ENCODE measurements around the gene PHYHIPL. TPM values are rescaled to one million over a fixed set of nuclear protein-coding genes. Genes with fewer than 3 reads are reported as not detected.

Gene PHYHIPL
- total and polyA plus RNA-seq, 2 of the 8 experiments (the other 6 are each of a cell fraction or from before 2014, with no cell fraction given): 0.23 to 0.48 TPM

DNA sequence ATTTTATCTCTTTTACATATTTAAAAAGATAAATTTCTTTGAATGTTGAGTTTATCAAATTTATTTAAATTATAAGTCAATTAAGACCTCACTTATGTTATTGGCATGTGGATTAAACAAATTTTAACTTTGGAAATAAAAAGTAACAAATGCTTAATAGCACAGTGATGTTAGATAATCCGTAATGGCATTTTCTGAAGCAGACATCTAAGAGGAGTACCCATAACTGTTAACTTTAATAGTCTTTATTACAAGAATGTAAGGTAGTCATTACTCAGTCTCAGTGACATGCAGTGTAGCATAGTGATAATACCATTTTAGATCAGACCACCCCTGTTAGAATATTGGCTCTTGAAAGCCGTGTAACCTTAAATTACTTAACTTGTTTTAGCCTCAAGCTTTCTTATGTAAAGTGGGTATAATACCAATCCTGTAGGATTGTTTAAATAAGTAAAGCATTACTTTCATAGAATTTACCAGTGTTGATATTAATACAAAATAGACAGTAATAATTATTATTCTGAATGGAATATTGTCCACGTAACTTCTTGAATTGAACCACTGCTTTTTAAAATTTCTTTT, 4.3 kb downstream of the PHYHIPL start:
- Histone ChIP-seq H3K23ac (ENCODE audit: insufficient read length) (no peak overlapping the region), H3K79me2 (ENCODE audit: control insufficient read depth in 1 of 2, insufficient read depth in 2 of 2, low read length in 2 of 2) (no peaks in the 10 kb centered on the region), H3K9ac (replicated peaks in 1 of 4; ENCODE audit: extremely low read depth in 1 of 4, low read depth in 3 of 4, low read length in 3 of 4) (no peak overlapping the region), H3K14ac (ENCODE audit: insufficient read length) (no peak overlapping the region), H3K4me1 (replicated peaks in 1 of 4; ENCODE audit: control insufficient read depth in 3 of 4, insufficient read depth in 4 of 4, low read length in 3 of 4) (peaks cover 0 to 4% (median 2%) of the 10 kb centered on the region in 4 experiments; a peak in 5 of 7 replicates), H2AFZ (ENCODE audit: low read length) (no peak overlapping the region), H2BK15ac (ENCODE audit: low read length) (no peak overlapping the region), H3K56ac (replicated peaks; ENCODE audit: insufficient read length, low read depth, low read length) (no peak overlapping the region), H3K18ac (ENCODE audit: extremely low read depth, low read length) (no peak overlapping the region), H3K79me1 (ENCODE audit: low read depth, low read length) (no peaks in the 10 kb centered on the region), H3K27ac (ENCODE audit: low read depth, low read length) (no peak overlapping the region), H3K23me2 (ENCODE audit: low read depth, low read length) (peaks cover 3% of the 10 kb centered on the region; the same call in 1 of the 2 replicates), H2BK20ac (ENCODE audit: low read length) (no peak overlapping the region), H3K27me3 (replicated peaks in 1 of 4; ENCODE audit: control insufficient read depth in 3 of 4, extremely low read depth in 1 of 4, insufficient read depth in 3 of 4, low read length in 3 of 4) (peaks cover 2 to 22% (median 16%) of the 10 kb centered on the region in 4 experiments), H3K4me3 (ENCODE audit: extremely low read depth in 1 of 4, insufficient read depth in 2 of 4, low read depth in 3 of 4, low read length in 4 of 4) (no peak overlapping the region), H2BK120ac (replicated peaks; ENCODE audit: low read depth, low read length) (no peak overlapping the region), H3K4me2 (ENCODE audit: insufficient read depth in 1 of 2, low read depth in 2 of 2, low read length in 2 of 2) (no peak overlapping the region), H4K91ac (replicated peaks; ENCODE audit: insufficient read length, low read length) (no peak overlapping the region), H3K36me3 (ENCODE audit: control insufficient read depth in 2 of 4, insufficient read depth in 4 of 4, low read length in 3 of 4) (no peaks in the 10 kb centered on the region), H4K8ac (ENCODE audit: extremely low read depth, insufficient read depth, low read length) (no peak overlapping the region), H3K9me3 (ENCODE audit: insufficient read depth in 2 of 2, low read depth in 1 of 2, low read length in 1 of 2) (no peaks in the 10 kb centered on the region), H2AK5ac (ENCODE audit: low read depth, low read length) (no peak overlapping the region), H2BK12ac (ENCODE audit: low read depth, low read length) (no peak overlapping the region), H3K4ac (replicated peaks; ENCODE audit: insufficient read length, low read depth, low read length) (no peak overlapping the region), H4K20me1 (replicated peaks in 1 of 2; ENCODE audit: control insufficient read depth in 1 of 2, insufficient read depth in 2 of 2, low read length in 2 of 2) (peaks cover 0 to 3% of the 10 kb centered on the region in 2 experiments), H2BK5ac (ENCODE audit: low read depth, low read length) (no peak overlapping the region), H4K5ac (ENCODE audit: insufficient read length, low read depth, low read length) (no peak overlapping the region)
- WGBS, 2 experiments (ENCODE audit: extremely low coverage in 1 of 2, insufficient coverage in 1 of 2, insufficient read length in 1 of 2, insufficient replicate concordance in 2 of 2, low coverage in 1 of 2, low lambda C conversion rate in 2 of 2, missing lambda C conversion rate in 1 of 2): 95% methylated on average over 3 of the region's 3 CpGs; no CpG with 5 or more reads in 1 of the 2 experiments
- DNase-seq (ENCODE audit: low read depth in 1 of 2, low spot score in 2 of 2): no peak
- POLR2A ChIA-PET (ENCODE audit: partially characterized antibody): no interaction called here
- FAIRE-seq: no peak
- CTCF ChIA-PET (ENCODE audit: partially characterized antibody): interaction anchor here (3.4 kb wide), 1 partner anchor 228 kb away, joined by 17 read pairs; no protein-coding TSS in a partner anchor
- no peak for TF ChIP-seq POLR2A (IDR thresholded peaks at IDR 0.05; ENCODE audit: control extremely low read depth in 1 of 2, low read depth in 2 of 2, low read length in 2 of 2)
- TF ChIP-seq, protein P1, sequence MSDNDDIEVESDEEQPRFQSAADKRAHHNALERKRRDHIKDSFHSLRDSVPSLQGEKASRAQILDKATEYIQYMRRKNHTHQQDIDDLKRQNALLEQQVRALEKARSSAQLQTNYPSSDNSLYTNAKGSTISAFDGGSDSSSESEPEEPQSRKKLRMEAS (IDR thresholded peaks at IDR 0.05): no peak
- TF ChIP-seq BCL11A (IDR thresholded peaks at IDR 0.05; ENCODE audit: low read depth in 2 of 2, low read length in 2 of 2): no peak
- no peak for TF ChIP-seq CBX5 (IDR thresholded peaks at IDR 0.05; ENCODE audit: low read depth, low read length)
- TF ChIP-seq HDAC6 (IDR thresholded peaks at IDR 0.05; ENCODE audit: low read depth, low read length): no peak
- TF ChIP-seq TAF1 (IDR thresholded peaks at IDR 0.05; ENCODE audit: low read depth, low read length): no peak
- TF ChIP-seq RNF2 (IDR thresholded peaks at IDR 0.05; ENCODE audit: borderline replicate concordance, low read depth, low read length, missing control alignments, poor library complexity, severe bottlenecking): no peak
- no peak for TF ChIP-seq EGR1 (IDR thresholded peaks at IDR 0.05; ENCODE audit: borderline replicate concordance, low read depth, low read length)
- TF ChIP-seq TBP (IDR thresholded peaks at IDR 0.05; ENCODE audit: low read depth, low read length): no peak
- TF ChIP-seq RAD21 (IDR thresholded peaks at IDR 0.05 in 1 of 2, conservative IDR thresholded peaks at IDR 0.05 in 1 of 2; ENCODE audit: low read depth in 2 of 2, low read length in 2 of 2): no peak
- TF ChIP-seq POU5F1 (IDR thresholded peaks at IDR 0.05; ENCODE audit: low read depth, low read length): no peak
